GM12878 (cell line): Measurements from ENCODE around the gene SPDYC. TPM values are rescaled to one million over a fixed set of nuclear protein-coding genes. Genes with fewer than 3 reads are reported as not detected.

Experiments used
- ATF7 ChIP-seq: fragments of 450-650 bp; IDR thresholded peaks from 2 replicates; pipeline ENCODE4 v1.6.1; 2016; ENCODE audit warnings: low read depth, mild to moderate bottlenecking
- BCL11A ChIP-seq: IDR thresholded peaks from 2 replicates; pipeline ENCODE4 v1.6.1; 2011; ENCODE audit warnings: low read depth, low read length
- IRF4 ChIP-seq: IDR thresholded peaks from 2 replicates; pipeline ENCODE4 v1.6.1; 2011; ENCODE audit warnings: low read depth, low read length
- JUNB ChIP-seq: IDR thresholded peaks from 2 replicates; pipeline ENCODE4 v1.6.1; 2016; ENCODE audit warnings: antibody characterized with exemption, mild to moderate bottlenecking
- MEF2A ChIP-seq: IDR thresholded peaks from 2 replicates; pipeline ENCODE4 v1.6.1; 2011; ENCODE audit warnings: low read depth, mild to moderate bottlenecking, low read length, moderate library complexity; ENCODE audit not compliant: insufficient read depth
- MEF2B ChIP-seq: fragments of 450-650 bp; IDR thresholded peaks from 2 replicates; pipeline ENCODE4 v1.6.1; 2018; ENCODE audit warnings: mild to moderate bottlenecking, moderate library complexity; ENCODE audit not compliant: partially characterized antibody, poor library complexity, severe bottlenecking
- NFIC ChIP-seq: IDR thresholded peaks from 2 replicates; pipeline ENCODE4 v1.6.1; 2012; ENCODE audit warnings: low read depth, mild to moderate bottlenecking, inconsistent platforms, low read length, moderate library complexity
- NFYB ChIP-seq: IDR thresholded peaks from 2 replicates; pipeline ENCODE4 v1.6.1; 2011; ENCODE audit warnings: low read depth, mild to moderate bottlenecking, low read length, improper control_type of control experiment, moderate library complexity; ENCODE audit not compliant: insufficient read depth
- NKRF ChIP-seq: fragments of 450-650 bp; conservative IDR thresholded peaks from 2 replicates; pipeline ENCODE4 v1.6.1; 2017; ENCODE audit warnings: mild to moderate bottlenecking, moderate library complexity
- NR2F1 ChIP-seq: fragments of 450-650 bp; conservative IDR thresholded peaks from 2 replicates; pipeline ENCODE4 v1.6.1; 2017; ENCODE audit warnings: mild to moderate bottlenecking
- PAX5 ChIP-seq: IDR thresholded peaks from 2 replicates; pipeline ENCODE4 v1.6.1; 2011; ENCODE audit warnings: low read depth, low read length, borderline replicate concordance
- POLR2A ChIP-seq: IDR thresholded peaks from 2 replicates; pipeline ENCODE4 v1.6.1; 2011; ENCODE audit warnings: low read depth, mild to moderate bottlenecking, low read length
- POU2F2 ChIP-seq: IDR thresholded peaks from 3 replicates; pipeline ENCODE4 v1.6.1; 2011; ENCODE audit warnings: low read depth, mild to moderate bottlenecking, low read length, borderline replicate concordance
- RAD51 ChIP-seq: fragments of 450-650 bp; IDR thresholded peaks from 2 replicates; pipeline ENCODE4 v1.6.1; 2016; ENCODE audit warnings: moderate library complexity, mild to moderate bottlenecking, inconsistent platforms
- RFX5 ChIP-seq: IDR thresholded peaks from 2 replicates; pipeline ENCODE4 v1.6.1; 2011; ENCODE audit warnings: low read depth, low read length, improper control_type of control experiment
- RUNX3 ChIP-seq: IDR thresholded peaks from 2 replicates; pipeline ENCODE4 v1.6.1; 2012; ENCODE audit warnings: low read length, inconsistent platforms
- SMARCA5 ChIP-seq: fragments of 450-650 bp; IDR thresholded peaks from 2 replicates; pipeline ENCODE4 v1.6.1; 2017; ENCODE audit warnings: mild to moderate bottlenecking
- SREBF2 ChIP-seq: IDR thresholded peaks from 2 replicates; pipeline ENCODE4 v1.6.1; 2012; ENCODE audit warnings: mild to moderate bottlenecking, low read length
- TBL1XR1 ChIP-seq: IDR thresholded peaks from 2 replicates; pipeline ENCODE4 v1.6.1; 2012; ENCODE audit warnings: low read depth, low read length, improper control_type of control experiment
- WRNIP1 ChIP-seq: IDR thresholded peaks from 2 replicates; pipeline ENCODE4 v1.6.1; 2011; ENCODE audit warnings: low read depth, low read length, improper control_type of control experiment, borderline replicate concordance
- ZNF207 ChIP-seq: fragments of 450-650 bp; IDR thresholded peaks from 2 replicates; pipeline ENCODE4 v1.6.1; 2014; ENCODE audit warnings: antibody characterized with exemption, mild to moderate bottlenecking, borderline replicate concordance
- ZNF384 ChIP-seq: IDR thresholded peaks from 2 replicates; pipeline ENCODE4 v1.6.1; 2012; ENCODE audit warnings: low read depth, mild to moderate bottlenecking, low read length, improper control_type of control experiment, borderline replicate concordance
- ZNF687 ChIP-seq: fragments of 450-650 bp; IDR thresholded peaks from 2 replicates; pipeline ENCODE4 v1.6.1; 2017; ENCODE audit warnings: mild to moderate bottlenecking, moderate library complexity
- polyA plus RNA-seq, 11 experiments: library from polyadenylated mRNA; depleted of rRNA in 4 of 11; unstranded in 6 of 11; stranded (reverse) in 5 of 11; fragments of >200 nt; fragmentation: Nextera tagmentation in 4 of 11; fragmentation: Illumina TruSeq in 1 of 11; extraction: Ambion mirVana in 4 of 11; extraction: Trizol in 1 of 11; gene quantifications; 1 replicate in 1 of 11; 2 replicates in 10 of 11; pipeline versions ENCODE4 v1.2.1 to v1.2.3, GENCODE V29; 2011 to 2016; ENCODE audit warnings: inconsistent platforms in 2 of 11, missing spikeins in 2 of 11, low read depth in 1 of 11
- total RNA-seq, 4 experiments: library from RNA; depleted of rRNA in 3 of 4; stranded (reverse); fragments of >200 nt in 3 of 4; fragmentation: Illumina TruSeq in 1 of 4; extraction: Trizol in 1 of 4; gene quantifications; 2 replicates each; pipeline versions ENCODE4 v1.2.1 to v1.2.3, GENCODE V29; 2013 to 2021

SPDYC gene
- total and polyA plus RNA-seq, 10 of the 15 experiments (the other 5 are each of a cell fraction or from before 2014, with no cell fraction given), result not detected

- TF ChIP-seq NKRF, result no peak
- peak; percentile 56; the same call in 1 of the 2 replicates for TF ChIP-seq MEF2A
- no peak for TF ChIP-seq SREBF2
- TF ChIP-seq ZNF207, result no peak
- TF ChIP-seq NFIC, result no peak
- TF ChIP-seq WRNIP1, result no peak
- no peak for TF ChIP-seq SMARCA5
- peak; percentile 44; the same call in 1 of the 2 replicates for TF ChIP-seq IRF4
- peak; percentile 72; the same call in 1 of the 2 replicates for TF ChIP-seq ZNF384
- no peak for TF ChIP-seq NR2F1
- peak; percentile 54; the same call in 1 of the 2 replicates for TF ChIP-seq RUNX3
- no peak for TF ChIP-seq PAX5
- peak; percentile 37 for TF ChIP-seq MEF2B
- TF ChIP-seq RFX5, result 0 out of 2 replicates have a peak, but pooled peaks have one; percentile 18
- peak; percentile 91; the same call in 2 of the 3 replicates for TF ChIP-seq POU2F2
- peak; percentile 89 for TF ChIP-seq NFYB
- TF ChIP-seq ZNF687, result no peak
- TF ChIP-seq ATF7, result peak; percentile 70
- no peak for TF ChIP-seq POLR2A
- TF ChIP-seq RAD51, result peak; percentile 61; the same call in 1 of the 2 replicates
- TF ChIP-seq BCL11A, result no peak
- TF ChIP-seq JUNB, result peak; percentile 43; the same call in 1 of the 2 replicates
- 0 out of 2 replicates have a peak, but pooled peaks have one; percentile 60 for TF ChIP-seq TBL1XR1
These were observed 11.0 kb upstream of the SPDYC start (continued) for GRCh38 chr11:65159012-65159411.
